Sigmoid colon (tissue), 4 donors: ENCODE data around the gene REPS2.

Experiments
- CTCF ChIP-seq, 4 experiments: fragments of 450-650 bp in 3 of 4; fragments of 200-600 bp in 1 of 4; IDR thresholded peaks; one replicate each; pipeline ENCODE4 v1.5.1; 2016 to 2019; ENCODE audit warnings: antibody characterized with exemption in 4 of 4, mild to moderate bottlenecking in 3 of 4, moderate library complexity in 2 of 4
- POLR2A ChIP-seq, 2 donors: fragments of 450-650 bp; IDR thresholded peaks; one replicate each; pipeline ENCODE4 v1.6.1; 2016; ENCODE audit warnings: antibody characterized with exemption in 2 of 2, mild to moderate bottlenecking in 2 of 2, moderate library complexity in 2 of 2
- POLR2AphosphoS5 ChIP-seq, 4 donors: sonication (generic); formaldehyde crosslinking; IDR thresholded peaks; one replicate each; pipeline ENCODE4 v1.6.1; 2017; ENCODE audit warnings: antibody characterized with exemption in 4 of 4

- no peak for TF ChIP-seq CTCF (IDR thresholded peaks at IDR 0.05)
- TF ChIP-seq POLR2A (IDR thresholded peaks at IDR 0.05), result no peak
- TF ChIP-seq POLR2AphosphoS5 (IDR thresholded peaks at IDR 0.05), result peak; percentile 57 to 84 (median 78)
Measured at GRCh38 chrX:17038681-17039161, 92.3 kb downstream of the REPS2 start.
